K562 (cell line): ENCODE results near the gene CDR2L. TPM values are rescaled to one million over a fixed set of nuclear protein-coding genes. Genes with fewer than 3 reads are reported as not detected.

Experiments
- ATAC-seq: fragments of 200-7000 bp; cut with Tn5 transposase; 3 replicates; pipeline ENCODE4 v1.9.1; 2020; ENCODE audit warnings: moderate library complexity
- BruUV-seq: library from RNA; stranded (reverse); fragments of 400-500 nt; replicated peaks from 2 replicates; lab custom pipeline; 2021; lab: Mats Ljungman, UMichigan
- CTCF ChIA-PET: fragments of 300-600 bp; formaldehyde crosslinking; extraction: SDS; loops from one replicate; lab custom pipeline; 2021; ENCODE audit warnings: low intra/inter-chr PET ratio; lab: Yijun Ruan, JAX
- POLR2A ChIA-PET: fragments of 300-600, 350-650 bp; sonication (Branson Sonifier 250); formaldehyde crosslinking; extraction: SDS; loops from one replicate; lab custom pipeline; 2021; ENCODE audit warnings: antibody characterized with exemption, inconsistent platforms; lab: Yijun Ruan, JAX
- DNase-seq, 4 experiments: peaks; one replicate each; pipeline versions ENCODE4 v3.0.0 to v3.0.0-alpha.2; 2011 to 2018; ENCODE audit warnings: low spot score in 3 of 4, mixed read lengths in 3 of 4; ENCODE audit errors: extremely low read depth in 1 of 4
- FAIRE-seq: peaks from 2 replicates; lab custom pipeline; 2011; peaks lifted over from hg19 to GRCh38; lab: Jason Lieb, UNC
- H2AFZ ChIP-seq: 2 replicates; pipeline ENCODE4 v1.6.0; 2011; ENCODE audit warnings: low read depth, low read length, control low read depth, inconsistent platforms
- H3K27ac ChIP-seq: fragments of 200-600 bp; 3 replicates; pipeline ENCODE4 v1.8.0; 2011; ENCODE audit warnings: low read depth, mild to moderate bottlenecking, control low read depth, inconsistent platforms, low read length, moderate library complexity, mixed read lengths; ENCODE audit errors: extremely low read depth
- H3K27me3 ChIP-seq, 2 experiments: fragments of 300-600 bp in 1 of 2; 2 replicates in 1 of 2; 3 replicates in 1 of 2; pipeline versions ENCODE4 v1.6.0 to v1.8.0; 2011; ENCODE audit warnings: inconsistent platforms in 2 of 2, low read length in 2 of 2, mild to moderate bottlenecking in 1 of 2, mixed read lengths in 1 of 2, moderate library complexity in 1 of 2; ENCODE audit not compliant: control insufficient read depth in 2 of 2, insufficient read depth in 2 of 2
- H3K36me3 ChIP-seq: fragments of 300-600 bp; 3 replicates; pipeline ENCODE4 v1.8.0; 2011; ENCODE audit warnings: mild to moderate bottlenecking, low read length, inconsistent platforms; ENCODE audit not compliant: control insufficient read depth, insufficient read depth
- H3K4me1 ChIP-seq, 2 experiments: fragments of 200-600 bp in 1 of 2; replicated peaks in 1 of 2; 2 replicates in 1 of 2; 3 replicates in 1 of 2; pipeline versions ENCODE4 v1.5.1 to v1.8.0; 2011; ENCODE audit warnings: inconsistent platforms in 2 of 2, low read length in 2 of 2, mild to moderate bottlenecking in 1 of 2, mixed read lengths in 1 of 2, moderate library complexity in 1 of 2; ENCODE audit not compliant: control insufficient read depth in 2 of 2, insufficient read depth in 2 of 2
- H3K4me2 ChIP-seq: 2 replicates; pipeline ENCODE4 v1.6.1; 2011; ENCODE audit warnings: low read length, control low read depth, inconsistent platforms, mixed read lengths; ENCODE audit not compliant: insufficient read depth
- H3K4me3 ChIP-seq: fragments of 200-600 bp; sonication (generic), shearing (Covaris generic); 2 replicates; pipeline ENCODE4 v1.5.1; 2016; ENCODE audit warnings: control low read depth, inconsistent platforms
- H3K79me2 ChIP-seq: fragments of 200-600 bp; 3 replicates; pipeline ENCODE4 v1.8.0; 2011; ENCODE audit warnings: low read length, inconsistent platforms; ENCODE audit not compliant: control insufficient read depth, insufficient read depth
- H3K9ac ChIP-seq, 2 experiments: 2 replicates each; pipeline versions ENCODE4 v1.6.0 to v1.6.1; 2011; ENCODE audit warnings: low read depth in 2 of 2, low read length in 2 of 2, control low read depth in 1 of 2, inconsistent platforms in 1 of 2, mild to moderate bottlenecking in 1 of 2, mixed read lengths in 1 of 2; ENCODE audit not compliant: insufficient read depth in 1 of 2
- H3K9me1 ChIP-seq: one replicate; pipeline ENCODE4 v1.6.0; 2011; ENCODE audit warnings: inconsistent platforms, mild to moderate bottlenecking, low read length, moderate library complexity; ENCODE audit not compliant: control insufficient read depth, insufficient read depth
- H3K9me3 ChIP-seq: replicated peaks from 2 replicates; pipeline ENCODE4 v1.5.1; 2011; ENCODE audit warnings: low read depth, low read length, inconsistent platforms; ENCODE audit not compliant: control insufficient read depth, insufficient read depth
- H4K20me1 ChIP-seq: replicated peaks from 2 replicates; pipeline ENCODE4 v1.6.1; 2011; ENCODE audit warnings: low read length, inconsistent platforms, mixed read lengths; ENCODE audit not compliant: control insufficient read depth, insufficient read depth
- HDGF ChIP-seq: fragments of 450-650 bp; IDR thresholded peaks from 2 replicates; pipeline ENCODE4 v1.6.1; 2016
- NFE2 ChIP-seq: IDR thresholded peaks from 2 replicates; pipeline ENCODE4 v1.6.1; 2014; ENCODE audit warnings: antibody characterized with exemption, low read depth
- NR2F6 ChIP-seq: fragments of 450-650 bp; formaldehyde crosslinking; IDR thresholded peaks from 2 replicates; pipeline ENCODE4 v1.4.0; 2020; ENCODE audit warnings: mild to moderate bottlenecking
- PTBP1 ChIP-seq: fragments of 200-400 bp; formaldehyde crosslinking; IDR thresholded peaks from 2 replicates; pipeline ENCODE4 v1.6.1; 2017; ENCODE audit warnings: low read depth, low read length
- RBBP5 ChIP-seq: fragments of 200-600 bp; sonication (generic); IDR thresholded peaks from 2 replicates; pipeline ENCODE4 v1.6.1; 2012; ENCODE audit warnings: borderline replicate concordance, mild to moderate bottlenecking, low read length, control low read depth, inconsistent platforms; ENCODE audit not compliant: insufficient read depth, poor library complexity, severe bottlenecking
- RBM22 ChIP-seq: fragments of 200-400 bp; formaldehyde crosslinking; IDR thresholded peaks from 2 replicates; pipeline ENCODE4 v1.6.1; 2018; ENCODE audit warnings: low read length, low read depth; ENCODE audit not compliant: poor library complexity, severe bottlenecking
- TAL1 ChIP-seq: fragments of 450-650 bp; IDR thresholded peaks from 2 replicates; pipeline ENCODE4 v1.6.1; 2016; ENCODE audit warnings: mild to moderate bottlenecking
- ZKSCAN8 ChIP-seq: fragments of 200-800 bp; sonication (Bioruptor generic); IDR thresholded peaks from 2 replicates; pipeline ENCODE4 v1.6.1; 2016; ENCODE audit warnings: missing genetic modification characterization, missing compliant biosample characterization
- ZNF217 ChIP-seq: sonication (generic); formaldehyde crosslinking; IDR thresholded peaks from 2 replicates; pipeline ENCODE4 v1.8.0; 2022; ENCODE audit warnings: mild to moderate bottlenecking, missing genetic modification reagents
- WGBS: fragments of 100-300 bp; shearing (Covaris generic); methylation state at CpG from one replicate; pipeline ENCODE4 v1.1.6; 2016; ENCODE audit warnings: low coverage, mixed read lengths; ENCODE audit not compliant: insufficient coverage; ENCODE audit errors: missing lambda C conversion rate; 5-methylcytosine and 5-hydroxymethylcytosine counted together
- in situ Hi-C: fragments of 300-500 bp; cut with MboI; formaldehyde crosslinking; loops from 4 replicates; pipeline ENCODE4 v1.15.0; 2018; ENCODE audit warnings: inconsistent platforms, mixed read lengths
- intact Hi-C: fragments of 100-400 bp; cut with micrococcal nuclease; formaldehyde crosslinking; loops from 2 replicates; pipeline ENCODE4 v1.14.2; 2022
- polyA plus RNA-seq, 8 experiments: library from polyadenylated mRNA; depleted of rRNA in 4 of 8; stranded (reverse) in 5 of 8; unstranded in 3 of 8; fragments of >200 nt; fragmentation: Nextera tagmentation in 2 of 8; fragmentation: Illumina TruSeq in 1 of 8; extraction: Ambion mirVana in 2 of 8; extraction: Trizol in 1 of 8; gene quantifications; 2 replicates each; pipeline versions ENCODE4 v1.2.1 to v1.2.3, GENCODE V29; 2011 to 2014; ENCODE audit warnings: inconsistent platforms in 1 of 8, missing spikeins in 1 of 8
- total RNA-seq, 7 experiments: library from RNA; depleted of rRNA in 6 of 7; stranded (reverse); fragments of >200 nt in 6 of 7; fragmentation: Illumina TruSeq in 2 of 7; extraction: Trizol in 2 of 7; gene quantifications; 2 replicates each; pipeline versions ENCODE4 v1.2.1 to v1.2.3, GENCODE V29; 2011 to 2021; ENCODE audit warnings: low replicate concordance in 1 of 7
- TF ChIP-seq, protein P1 (sequence below), 2 experiments: fragments of 450-650 bp in 1 of 2; sonication (generic) in 1 of 2; formaldehyde crosslinking in 1 of 2; IDR thresholded peaks; 2 replicates each; pipeline versions ENCODE4 v1.7.1 to v1.9.0; 2016 to 2022; ENCODE audit warnings: inconsistent platforms in 1 of 2, mild to moderate bottlenecking in 1 of 2, missing genetic modification reagents in 1 of 2
- TF ChIP-seq, protein P2 (sequence below): fragments of 200-400 bp; formaldehyde crosslinking; IDR thresholded peaks from 2 replicates; pipeline ENCODE4 v1.6.1; 2017; ENCODE audit warnings: mild to moderate bottlenecking, low read depth, low read length, moderate library complexity

The CDR2L gene
- total and polyA plus RNA-seq, 9 of the 15 experiments (the other 6 are each of a cell fraction or from before 2014, with no cell fraction given) = 2.7 to 16.0 (median 7.3) TPM

DNA sequence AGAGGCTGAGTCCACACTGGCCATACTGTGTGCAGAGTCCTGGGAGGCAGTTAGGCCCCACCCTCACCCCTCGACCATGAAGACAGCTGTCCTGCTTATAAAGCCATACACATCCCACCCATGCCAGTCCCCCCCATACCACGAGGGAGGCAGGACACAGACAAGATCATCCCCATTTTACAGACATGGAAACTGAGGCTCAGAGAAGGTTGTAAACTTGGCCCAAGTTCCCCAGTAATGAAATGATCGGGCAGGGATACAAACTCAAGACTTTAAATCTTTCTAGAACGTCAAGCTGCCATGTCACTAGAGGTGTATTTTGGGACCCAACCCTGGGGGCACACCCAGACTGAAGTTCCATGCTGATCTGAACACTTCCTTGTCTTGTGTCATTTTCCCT, 31.3 kb upstream of the CDR2L start:
- 14% methylated on average over 4 of the region's 4 CpGs for WGBS
- H3K9me1 ChIP-seq = no peaks in the 10 kb centered on the region
- no peaks in the 10 kb centered on the region for H3K79me2 ChIP-seq
- no peak for DNase-seq
- CTCF ChIA-PET = interaction anchor here (0.7 kb wide), 1 partner anchor 37 kb away, joined by 3 read pairs; no protein-coding TSS in a partner anchor
- no peak overlapping the region for H3K4me3 ChIP-seq
- H3K9ac ChIP-seq = peak overlapping the region in 1 of 2 experiments; percentile 37; a peak in 1 of 4 replicates
- H3K36me3 ChIP-seq = no peaks in the 10 kb centered on the region
- peaks cover 10 to 55% of the 10 kb centered on the region in 2 experiments; a peak in 4 of 5 replicates for H3K4me1 ChIP-seq
- in situ Hi-C loops = loop anchor here (5.0 kb wide), 3 partner anchors 34 to 214 kb away; partner anchors contain the start of genes OTOP2 and USH1G
- peaks cover 3 to 8% of the 10 kb centered on the region in 2 experiments; a peak in 3 of 5 replicates for H3K27me3 ChIP-seq
- no peak overlapping the region for H3K27ac ChIP-seq
- intact Hi-C loops = loop anchor here (5.0 kb wide), 1 partner anchor 89 kb away; no protein-coding TSS in a partner anchor
- no peaks in the 10 kb centered on the region for H4K20me1 ChIP-seq
- FAIRE-seq = no peak
- no TSS peak for BruUV-seq
- POLR2A ChIA-PET = interaction anchor here (0.6 kb wide), 1 partner anchor 250 kb away, joined by 3 read pairs; the partner anchor contains the start of gene NUP85
- no peak overlapping the region for H3K4me2 ChIP-seq
- no peak for ATAC-seq
- H2AFZ ChIP-seq = no peak overlapping the region
- H3K9me3 ChIP-seq = peaks cover 4% of the 10 kb centered on the region; the same call in 1 of the 2 replicates
- TF ChIP-seq RBM22 = no peak
- no peak for TF ChIP-seq HDGF
- TF ChIP-seq PTBP1 = no peak
- no peak for TF ChIP-seq ZNF217 (CRISPR knock-in tag)
- no peak for TF ChIP-seq ZKSCAN8 (CRISPR knock-in tag)
- TF ChIP-seq NFE2 = no peak
- TF ChIP-seq, protein P1, sequence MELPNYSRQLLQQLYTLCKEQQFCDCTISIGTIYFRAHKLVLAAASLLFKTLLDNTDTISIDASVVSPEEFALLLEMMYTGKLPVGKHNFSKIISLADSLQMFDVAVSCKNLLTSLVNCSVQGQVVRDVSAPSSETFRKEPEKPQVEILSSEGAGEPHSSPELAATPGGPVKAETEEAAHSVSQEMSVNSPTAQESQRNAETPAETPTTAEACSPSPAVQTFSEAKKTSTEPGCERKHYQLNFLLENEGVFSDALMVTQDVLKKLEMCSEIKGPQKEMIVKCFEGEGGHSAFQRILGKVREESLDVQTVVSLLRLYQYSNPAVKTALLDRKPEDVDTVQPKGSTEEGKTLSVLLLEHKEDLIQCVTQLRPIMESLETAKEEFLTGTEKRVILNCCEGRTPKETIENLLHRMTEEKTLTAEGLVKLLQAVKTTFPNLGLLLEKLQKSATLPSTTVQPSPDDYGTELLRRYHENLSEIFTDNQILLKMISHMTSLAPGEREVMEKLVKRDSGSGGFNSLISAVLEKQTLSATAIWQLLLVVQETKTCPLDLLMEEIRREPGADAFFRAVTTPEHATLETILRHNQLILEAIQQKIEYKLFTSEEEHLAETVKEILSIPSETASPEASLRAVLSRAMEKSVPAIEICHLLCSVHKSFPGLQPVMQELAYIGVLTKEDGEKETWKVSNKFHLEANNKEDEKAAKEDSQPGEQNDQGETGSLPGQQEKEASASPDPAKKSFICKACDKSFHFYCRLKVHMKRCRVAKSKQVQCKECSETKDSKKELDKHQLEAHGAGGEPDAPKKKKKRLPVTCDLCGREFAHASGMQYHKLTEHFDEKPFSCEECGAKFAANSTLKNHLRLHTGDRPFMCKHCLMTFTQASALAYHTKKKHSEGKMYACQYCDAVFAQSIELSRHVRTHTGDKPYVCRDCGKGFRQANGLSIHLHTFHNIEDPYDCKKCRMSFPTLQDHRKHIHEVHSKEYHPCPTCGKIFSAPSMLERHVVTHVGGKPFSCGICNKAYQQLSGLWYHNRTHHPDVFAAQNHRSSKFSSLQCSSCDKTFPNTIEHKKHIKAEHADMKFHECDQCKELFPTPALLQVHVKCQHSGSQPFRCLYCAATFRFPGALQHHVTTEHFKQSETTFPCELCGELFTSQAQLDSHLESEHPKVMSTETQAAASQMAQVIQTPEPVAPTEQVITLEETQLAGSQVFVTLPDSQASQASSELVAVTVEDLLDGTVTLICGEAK (IDR thresholded peaks at IDR 0.05) = no peak
- TF ChIP-seq, protein P1 (CRISPR knock-in tag; IDR thresholded peaks at IDR 0.05) = no peak
- no peak for TF ChIP-seq RBBP5
- TF ChIP-seq NR2F6 (CRISPR knock-in tag) = no peak
- no peak for TF ChIP-seq TAL1
- TF ChIP-seq, protein P2, sequence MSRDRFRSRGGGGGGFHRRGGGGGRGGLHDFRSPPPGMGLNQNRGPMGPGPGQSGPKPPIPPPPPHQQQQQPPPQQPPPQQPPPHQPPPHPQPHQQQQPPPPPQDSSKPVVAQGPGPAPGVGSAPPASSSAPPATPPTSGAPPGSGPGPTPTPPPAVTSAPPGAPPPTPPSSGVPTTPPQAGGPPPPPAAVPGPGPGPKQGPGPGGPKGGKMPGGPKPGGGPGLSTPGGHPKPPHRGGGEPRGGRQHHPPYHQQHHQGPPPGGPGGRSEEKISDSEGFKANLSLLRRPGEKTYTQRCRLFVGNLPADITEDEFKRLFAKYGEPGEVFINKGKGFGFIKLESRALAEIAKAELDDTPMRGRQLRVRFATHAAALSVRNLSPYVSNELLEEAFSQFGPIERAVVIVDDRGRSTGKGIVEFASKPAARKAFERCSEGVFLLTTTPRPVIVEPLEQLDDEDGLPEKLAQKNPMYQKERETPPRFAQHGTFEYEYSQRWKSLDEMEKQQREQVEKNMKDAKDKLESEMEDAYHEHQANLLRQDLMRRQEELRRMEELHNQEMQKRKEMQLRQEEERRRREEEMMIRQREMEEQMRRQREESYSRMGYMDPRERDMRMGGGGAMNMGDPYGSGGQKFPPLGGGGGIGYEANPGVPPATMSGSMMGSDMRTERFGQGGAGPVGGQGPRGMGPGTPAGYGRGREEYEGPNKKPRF = no peak
